ENCODE data around the gene MYF5. TPM values are rescaled to one million over a fixed set of nuclear protein-coding genes. Genes with fewer than 3 reads are reported as not detected.
"Not testable (repeated sequence)": the region's sequence is repeated elsewhere in the genome, so short reads cannot be mapped to it uniquely, and the experiment has no call there.

The MYF5 gene
- total RNA-seq, result not detected

- WGBS, 2 donors, result 30 to 45% methylated on average over 39 to 44 of the region's 45 CpGs
Measured at GRCh38 chr12:80716696-80717469, at the start of gene MYF5. TSS of gene MYF5 (plus strand) at chr12:80716912. CDS start at chr12:80717064, 152 bp downstream.

GRCh38 chr12:80670214-80670613, 46.5 kb upstream of the MYF5 start:
- intact Hi-C loops (cut with DNase I), result no loop called here
- no peak overlapping the region for H3K4me3 ChIP-seq (replicated peaks in 1 of 3)
- no peaks in the 10 kb centered on the region for H3K4me1 ChIP-seq
- H3K9me3 ChIP-seq, result no peaks in the 10 kb centered on the region
- TF ChIP-seq CTCF (IDR thresholded peaks at IDR 0.05) (no peak), POLR2A (IDR thresholded peaks at IDR 0.05) (no peak)
- WGBS, 2 donors, result 74 to 75% methylated on average over 5 of the region's 5 CpGs
- H3K27me3 ChIP-seq, result no peaks in the 10 kb centered on the region
- DNase-seq, result no peak
- H3K36me3 ChIP-seq, result no peaks in the 10 kb centered on the region
- H3K27ac ChIP-seq, result no peak overlapping the region

More at GRCh38 chr12:80716696-80717469, at the start of gene MYF5:
- Histone ChIP-seq H3K27ac (no peak within 1 kb of the TSS), H3K4me1 (no peaks in the 10 kb centered on the region), H3K27me3 (no peaks in the 10 kb centered on the region), H3K9me3 (no peaks in the 10 kb centered on the region), H3K36me3 (no peaks in the 10 kb centered on the region), H3K4me3 (replicated peaks in 1 of 3) (no peak within 1 kb of the TSS)
- DNase-seq, result no peak
- intact Hi-C loops (cut with DNase I), result no loop called here
- TF ChIP-seq POLR2A (IDR thresholded peaks at IDR 0.05) (no peak), CTCF (IDR thresholded peaks at IDR 0.05) (no peak)

- 87 to 91% methylated on average over 13 of the region's 13 CpGs for WGBS, 2 donors
- intact Hi-C loops (cut with DNase I), result not testable (repeated sequence)
Measured at GRCh38 chr12:80676042-80676636, 40.6 kb upstream of the MYF5 start.

GRCh38 chr12:80676856-80677255, 39.9 kb upstream of the MYF5 start:
- Histone ChIP-seq H3K27ac (no peak overlapping the region), H3K27me3 (no peaks in the 10 kb centered on the region), H3K36me3 (no peaks in the 10 kb centered on the region), H3K9me3 (no peaks in the 10 kb centered on the region), H3K4me3 (replicated peaks in 1 of 3) (no peak overlapping the region), H3K4me1 (no peaks in the 10 kb centered on the region)
- intact Hi-C loops (cut with DNase I), result no loop called here
- TF ChIP-seq POLR2A (IDR thresholded peaks at IDR 0.05) (no peak), CTCF (IDR thresholded peaks at IDR 0.05) (no peak)
- DNase-seq, result no peak
- 73% methylated on average over 1 of the region's 1 CpG for WGBS, 2 donors

More at GRCh38 chr12:80676042-80676636, 40.6 kb upstream of the MYF5 start:
- H3K9me3 ChIP-seq; DNase-seq; H3K4me3 ChIP-seq (replicated peaks in 1 of 3); H3K4me1 ChIP-seq; H3K27me3 ChIP-seq; H3K36me3 ChIP-seq; H3K27ac ChIP-seq: not testable (repeated sequence)

GRCh38 chr12:80677994-80678393, 38.7 kb upstream of the MYF5 start:
- Histone ChIP-seq H3K36me3 (no peaks in the 10 kb centered on the region), H3K27ac (no peak overlapping the region), H3K4me1 (no peaks in the 10 kb centered on the region), H3K9me3 (no peaks in the 10 kb centered on the region), H3K4me3 (replicated peaks in 1 of 3) (no peak overlapping the region), H3K27me3 (no peaks in the 10 kb centered on the region)
- TF ChIP-seq POLR2A (IDR thresholded peaks at IDR 0.05) (no peak), CTCF (IDR thresholded peaks at IDR 0.05) (no peak)
- intact Hi-C loops (cut with DNase I), result no loop called here
- 89 to 91% methylated on average over 1 of the region's 1 CpG for WGBS, 2 donors
- DNase-seq, result no peak
